SHP77 treated with DMSO at 0.1 percent for 48 hours (cell line): ENCODE data around the gene LINC00237.

Experiments used
- DNase-seq: peaks from one replicate; lab custom pipeline; 2025; lab: John Stamatoyannopoulos, UW

Gene LINC00237

GRCh38 chr20:21096321-21097043, 9.7 kb downstream of the LINC00237 start:
- peak; percentile 48 for DNase-seq

GRCh38 chr20:21092806-21093205, 13.4 kb downstream of the LINC00237 start:
- no peak for DNase-seq

GRCh38 chr20:21090721-21091120, 15.4 kb downstream of the LINC00237 start:
- DNase-seq = peak; percentile 9

- no peak for DNase-seq
These were observed 16.0 kb downstream of the LINC00237 start for GRCh38 chr20:21090111-21090618.

- no peak for DNase-seq
These were observed 16.8 kb downstream of the LINC00237 start for GRCh38 chr20:21089391-21089790.

- no peak for DNase-seq
These were observed 18.2 kb downstream of the LINC00237 start for GRCh38 chr20:21087862-21088540.

GRCh38 chr20:21083825-21084325, 22.3 kb downstream of the LINC00237 start:
- DNase-seq = no peak

GRCh38 chr20:21082584-21082983, 23.6 kb downstream of the LINC00237 start:
- no peak for DNase-seq

- no peak for DNase-seq
These were observed 28.3 kb downstream of the LINC00237 start for GRCh38 chr20:21077809-21078345.

- DNase-seq = no peak
These were observed 30.1 kb downstream of the LINC00237 start for GRCh38 chr20:21076073-21076472.

- no peak for DNase-seq
These were observed 30.7 kb downstream of the LINC00237 start for GRCh38 chr20:21075471-21075870.

- DNase-seq = no peak
These were observed 31.4 kb downstream of the LINC00237 start for GRCh38 chr20:21074605-21075336.

GRCh38 chr20:21067255-21067654, 38.9 kb downstream of the LINC00237 start:
- DNase-seq = no peak

GRCh38 chr20:21064924-21065323, 41.2 kb downstream of the LINC00237 start:
- DNase-seq = no peak

- DNase-seq = no peak
These were observed 42.9 kb downstream of the LINC00237 start for GRCh38 chr20:21063276-21063675.

- DNase-seq = no peak
These were observed 53.0 kb downstream of the LINC00237 start for GRCh38 chr20:21053002-21053762.

- DNase-seq = no peak
These were observed 53.5 kb downstream of the LINC00237 start for GRCh38 chr20:21052686-21053001.

GRCh38 chr20:21052241-21052640, 53.9 kb downstream of the LINC00237 start:
- DNase-seq = no peak

GRCh38 chr20:21050710-21051109, 55.4 kb downstream of the LINC00237 start:
- no peak for DNase-seq

GRCh38 chr20:21049305-21049828, 56.8 kb downstream of the LINC00237 start:
- DNase-seq = no peak

- DNase-seq = no peak
These were observed 57.3 kb downstream of the LINC00237 start for GRCh38 chr20:21048841-21049273.
